SK-N-SH (cell line): ENCODE data around the gene XRN2. TPM values are rescaled to one million over a fixed set of nuclear protein-coding genes. Genes with fewer than 3 reads are reported as not detected.

Source experiments
- CTCF ChIA-PET: fragments of 300-600, 350-600 bp; formaldehyde crosslinking; extraction: SDS; loops from one replicate; lab custom pipeline; 2021; lab: Yijun Ruan, JAX
- POLR2A ChIA-PET: fragments of 350-600 bp; sonication (Branson Sonifier 250); formaldehyde crosslinking; extraction: SDS; loops from one replicate; lab custom pipeline; 2020; ENCODE audit warnings: antibody characterized with exemption, inconsistent platforms; lab: Yijun Ruan, JAX
- DNase-seq: peaks from one replicate; pipeline ENCODE4 v3.0.0; 2012
- H2AFZ ChIP-seq: fragments of 200-600 bp; sonication (generic); 2 replicates; pipeline ENCODE4 v1.8.1; 2016; ENCODE audit warnings: antibody characterized with exemption, mild to moderate bottlenecking, low read depth
- H3F3A ChIP-seq: fragments of 200-600 bp; sonication (generic); replicated peaks from 2 replicates; pipeline ENCODE3; 2016; ENCODE audit warnings: antibody characterized with exemption, mild to moderate bottlenecking; ENCODE audit not compliant: insufficient read depth
- H3K27ac ChIP-seq, 2 experiments: fragments of 200-500 bp in 1 of 2; fragments of 200-600 bp in 1 of 2; sonication (Bioruptor generic) in 1 of 2; sonication (generic), shearing (Covaris generic) in 1 of 2; 2 replicates each; pipeline versions ENCODE4 v1.5.1 to v1.6.1; 2014 to 2016; ENCODE audit warnings: low read depth in 2 of 2, inconsistent platforms in 1 of 2, low read length in 1 of 2, mild to moderate bottlenecking in 1 of 2, mixed read lengths in 1 of 2
- H3K27me3 ChIP-seq: fragments of 200-600 bp; sonication (generic), shearing (Covaris generic); 2 replicates; pipeline ENCODE4 v1.6.1; 2016; ENCODE audit warnings: mixed run types; ENCODE audit not compliant: insufficient read depth
- H3K36me3 ChIP-seq, 2 experiments: fragments of 200-500 bp in 1 of 2; fragments of 200-600 bp in 1 of 2; sonication (Bioruptor generic) in 1 of 2; sonication (generic) in 1 of 2; replicated peaks in 1 of 2; 2 replicates each; pipeline versions ENCODE3 to v1.5.1; 2014 to 2016; ENCODE audit warnings: low read length in 1 of 2, mild to moderate bottlenecking in 1 of 2; ENCODE audit not compliant: insufficient read depth in 2 of 2, control insufficient read depth in 1 of 2
- H3K4me1 ChIP-seq, 2 experiments: fragments of 200-500 bp in 1 of 2; fragments of 200-600 bp in 1 of 2; sonication (Bioruptor generic) in 1 of 2; sonication (generic), shearing (Covaris generic) in 1 of 2; 2 replicates each; pipeline versions ENCODE4 v1.5.1 to v1.6.1; 2014 to 2016; ENCODE audit warnings: low read depth in 1 of 2, low read length in 1 of 2, mixed run types in 1 of 2; ENCODE audit not compliant: insufficient read depth in 2 of 2, control insufficient read depth in 1 of 2
- H3K4me2 ChIP-seq: fragments of 200-600 bp; sonication (generic), shearing (Covaris generic); 2 replicates; pipeline ENCODE4 v1.6.1; 2017; ENCODE audit warnings: mixed run types
- H3K4me3 ChIP-seq, 2 experiments: fragments of 200-500 bp in 1 of 2; fragments of 200-600 bp in 1 of 2; sonication (Bioruptor generic) in 1 of 2; sonication (generic), shearing (Covaris generic) in 1 of 2; 2 replicates each; pipeline versions ENCODE4 v1.5.1 to v1.8.1; 2014 to 2016; ENCODE audit warnings: low read depth in 2 of 2, inconsistent platforms in 1 of 2, low read length in 1 of 2, mild to moderate bottlenecking in 1 of 2, mixed read lengths in 1 of 2, moderate library complexity in 1 of 2
- H3K79me2 ChIP-seq: fragments of 200-600 bp; sonication (generic); 2 replicates; pipeline ENCODE4 v1.8.1; 2017; ENCODE audit warnings: mild to moderate bottlenecking; ENCODE audit not compliant: insufficient read depth
- H3K9ac ChIP-seq: fragments of 200-600 bp; sonication (generic); 2 replicates; pipeline ENCODE4 v1.6.1; 2017; ENCODE audit warnings: mixed run types
- H3K9me2 ChIP-seq: fragments of 200-600 bp; sonication (generic); 2 replicates; pipeline ENCODE4 v1.6.1; 2017; ENCODE audit warnings: mixed run types
- H3K9me3 ChIP-seq: fragments of 200-600 bp; sonication (generic); 2 replicates; pipeline ENCODE4 v1.6.1; 2017; ENCODE audit warnings: mixed run types, mild to moderate bottlenecking, moderate library complexity
- H4K20me1 ChIP-seq: fragments of 200-600 bp; sonication (generic); 2 replicates; pipeline ENCODE4 v1.6.1; 2017; ENCODE audit warnings: mild to moderate bottlenecking, mixed run types; ENCODE audit not compliant: insufficient read depth
- ELF1 ChIP-seq: IDR thresholded peaks from 2 replicates; pipeline ENCODE4 v1.4.0; 2012
- EP300 ChIP-seq, 2 experiments: IDR thresholded peaks; 2 replicates each; pipeline versions ENCODE4 v1.4.0 to v1.6.1; 2012; ENCODE audit warnings: borderline replicate concordance in 1 of 2, low read depth in 1 of 2, low read length in 1 of 2
- EZH2phosphoT487 ChIP-seq: fragments of 200-600 bp; sonication (generic); IDR thresholded peaks from 2 replicates; pipeline ENCODE4 v1.6.1; 2017; ENCODE audit warnings: low read depth, mixed run types, mild to moderate bottlenecking, antibody characterized with exemption, moderate library complexity, borderline replicate concordance
- FOSL2 ChIP-seq: IDR thresholded peaks from 2 replicates; pipeline ENCODE4 v1.4.0; 2012; ENCODE audit warnings: low read depth, mild to moderate bottlenecking, moderate library complexity, borderline replicate concordance
- FOXJ3 ChIP-seq: sonication (generic); formaldehyde crosslinking; IDR thresholded peaks from 2 replicates; pipeline ENCODE4 v1.5.1; 2020; ENCODE audit warnings: mild to moderate bottlenecking, missing genetic modification reagents
- GABPA ChIP-seq: IDR thresholded peaks from 2 replicates; pipeline ENCODE4 v1.4.0; 2012; ENCODE audit warnings: low read depth, mild to moderate bottlenecking
- GATA2 ChIP-seq: sonication (generic); formaldehyde crosslinking; IDR thresholded peaks from 2 replicates; pipeline ENCODE4 v1.5.0; 2020; ENCODE audit warnings: mild to moderate bottlenecking, missing genetic modification reagents
- JUND ChIP-seq: IDR thresholded peaks from 2 replicates; pipeline ENCODE4 v1.4.0; 2012
- MEF2A ChIP-seq: IDR thresholded peaks from 2 replicates; pipeline ENCODE4 v1.4.0; 2012; ENCODE audit warnings: low read depth, borderline replicate concordance
- MXI1 ChIP-seq: IDR thresholded peaks from 2 replicates; pipeline ENCODE4 v1.6.1; 2012; ENCODE audit warnings: mild to moderate bottlenecking, low read depth, low read length, improper control_type of control experiment
- POLR2AphosphoS5 ChIP-seq: IDR thresholded peaks from 2 replicates; pipeline ENCODE4 v1.6.1; 2012; ENCODE audit warnings: low read depth, low read length
- REST ChIP-seq: IDR thresholded peaks from 2 replicates; pipeline ENCODE4 v1.6.1; 2012; ENCODE audit warnings: mild to moderate bottlenecking, low read depth, low read length, moderate library complexity
- RXRA ChIP-seq: IDR thresholded peaks from 2 replicates; pipeline ENCODE4 v1.4.0; 2012; ENCODE audit warnings: low read depth, mild to moderate bottlenecking, borderline replicate concordance
- SIN3A ChIP-seq: IDR thresholded peaks from 2 replicates; pipeline ENCODE4 v1.6.1; 2012; ENCODE audit warnings: low read depth, mild to moderate bottlenecking, low read length, moderate library complexity, borderline replicate concordance
- TCF12 ChIP-seq: IDR thresholded peaks from 2 replicates; pipeline ENCODE4 v1.4.0; 2012
- USF2 ChIP-seq: fragments of 150-350 bp; IDR thresholded peaks from 2 replicates; pipeline ENCODE4 v1.6.1; 2017; ENCODE audit warnings: antibody characterized with exemption, low read length, low read depth, borderline replicate concordance
- YY1 ChIP-seq: IDR thresholded peaks from 2 replicates; pipeline ENCODE4 v1.4.0; 2012; ENCODE audit warnings: low read depth, mild to moderate bottlenecking
- whole genome bisulfite sequencing: methylation state at CpG from one replicate; pipeline ENCODE4 v1.1.6; 2017; ENCODE audit warnings: low lambda C conversion rate; 5-methylcytosine and 5-hydroxymethylcytosine counted together
- polyA plus RNA-seq, 3 experiments: library from polyadenylated mRNA; depleted of rRNA; stranded (reverse); fragments of >200 nt; gene quantifications; 2 replicates each; pipeline ENCODE4 v1.2.3, GENCODE V29; 2012
- TF ChIP-seq, protein P1 (sequence below): IDR thresholded peaks from 2 replicates; pipeline ENCODE4; 2012

Gene XRN2
- polyA plus RNA-seq, 1 of the 3 experiments (the other 2 are of a cell fraction): 44.5 TPM

DNA sequence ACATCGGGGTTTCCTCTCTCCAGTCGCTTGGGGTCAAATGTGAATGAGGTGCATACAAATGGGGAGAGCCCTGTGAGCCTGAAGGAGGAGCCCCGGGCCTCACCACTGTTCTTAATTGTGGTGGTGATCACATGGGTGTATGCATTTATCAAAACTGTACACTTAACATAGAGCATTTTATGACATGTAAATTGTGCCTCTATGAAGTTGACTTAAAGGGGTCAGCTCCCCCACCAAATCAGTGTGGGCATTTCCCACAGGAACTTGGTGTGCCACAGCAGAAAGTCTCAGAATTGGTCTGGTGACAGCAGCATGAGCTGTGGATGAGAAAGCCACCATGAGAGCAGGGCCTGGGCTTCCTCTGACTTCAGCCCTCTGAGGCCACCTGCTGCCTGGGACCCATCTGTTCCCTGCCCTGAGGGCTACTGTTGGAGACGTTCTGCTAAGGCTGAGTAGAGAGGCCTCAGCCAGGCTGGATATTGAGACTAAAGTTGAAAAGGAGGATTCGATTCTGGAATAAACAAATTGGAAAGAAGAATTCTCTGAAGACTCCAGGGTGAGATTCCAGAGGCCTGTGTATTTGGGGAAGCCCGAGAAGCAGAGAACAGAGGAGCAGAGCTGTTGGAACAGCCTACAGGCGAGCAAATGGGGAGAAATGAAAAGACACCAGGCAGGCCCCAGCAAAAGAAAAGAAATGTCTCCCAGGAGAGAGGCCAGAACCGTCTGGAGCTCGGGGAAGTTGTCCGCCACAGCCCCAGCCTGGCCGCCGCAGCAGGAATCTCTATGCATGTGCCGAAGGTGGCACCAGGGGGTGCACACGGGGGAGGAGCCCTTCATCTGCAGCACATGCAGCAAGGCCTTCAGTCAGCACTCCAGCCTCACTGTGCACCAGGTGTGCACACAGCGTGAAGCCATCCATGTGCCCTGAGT lies 37.6 kb upstream of the XRN2 start (continued):
- no peak for TF ChIP-seq FOSL2
- no peak for TF ChIP-seq USF2
- TF ChIP-seq TCF12: no peak

GRCh38 chr20:21266191-21266536 lies 37.0 kb upstream of the XRN2 start:
- no peak overlapping the region for H3K27ac ChIP-seq
- H3K36me3 ChIP-seq: no peaks in the 10 kb centered on the region
- no peak for TF ChIP-seq EZH2phosphoT487
- TF ChIP-seq, protein P1, sequence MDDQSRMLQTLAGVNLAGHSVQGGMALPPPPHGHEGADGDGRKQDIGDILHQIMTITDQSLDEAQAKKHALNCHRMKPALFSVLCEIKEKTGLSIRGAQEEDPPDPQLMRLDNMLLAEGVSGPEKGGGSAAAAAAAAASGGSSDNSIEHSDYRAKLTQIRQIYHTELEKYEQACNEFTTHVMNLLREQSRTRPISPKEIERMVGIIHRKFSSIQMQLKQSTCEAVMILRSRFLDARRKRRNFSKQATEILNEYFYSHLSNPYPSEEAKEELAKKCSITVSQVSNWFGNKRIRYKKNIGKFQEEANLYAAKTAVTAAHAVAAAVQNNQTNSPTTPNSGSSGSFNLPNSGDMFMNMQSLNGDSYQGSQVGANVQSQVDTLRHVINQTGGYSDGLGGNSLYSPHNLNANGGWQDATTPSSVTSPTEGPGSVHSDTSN: no peak
- TF ChIP-seq GABPA: no peak
- no peak for TF ChIP-seq FOXJ3 (CRISPR knock-in tag)
- TF ChIP-seq MXI1: no peak
- TF ChIP-seq FOSL2: no peak
- no peak for TF ChIP-seq SIN3A
- no peaks in the 10 kb centered on the region for H3F3A ChIP-seq
- H3K4me1 ChIP-seq: no peaks in the 10 kb centered on the region
- no peaks in the 10 kb centered on the region for H4K20me1 ChIP-seq
- POLR2A ChIA-PET: no interaction called here
- no peaks in the 10 kb centered on the region for H3K79me2 ChIP-seq
- no peak overlapping the region for H3K4me3 ChIP-seq
- DNase-seq: no peak
- H3K9ac ChIP-seq: no peak overlapping the region
- peaks cover 23% of the 10 kb centered on the region for H3K27me3 ChIP-seq
- H3K9me2 ChIP-seq: no peaks in the 10 kb centered on the region
- 32% methylated on average over 4 of the region's 5 CpGs for WGBS
- CTCF ChIA-PET: interaction anchor here (1.1 to 2.0 kb wide), 2 partner anchors 10 to 30 kb away, joined by 3 to 11 read pairs; no protein-coding TSS in a partner anchor
- no peak overlapping the region for H3K4me2 ChIP-seq
- no peaks in the 10 kb centered on the region for H3K9me3 ChIP-seq
- no peak overlapping the region for H2AFZ ChIP-seq

DNA sequence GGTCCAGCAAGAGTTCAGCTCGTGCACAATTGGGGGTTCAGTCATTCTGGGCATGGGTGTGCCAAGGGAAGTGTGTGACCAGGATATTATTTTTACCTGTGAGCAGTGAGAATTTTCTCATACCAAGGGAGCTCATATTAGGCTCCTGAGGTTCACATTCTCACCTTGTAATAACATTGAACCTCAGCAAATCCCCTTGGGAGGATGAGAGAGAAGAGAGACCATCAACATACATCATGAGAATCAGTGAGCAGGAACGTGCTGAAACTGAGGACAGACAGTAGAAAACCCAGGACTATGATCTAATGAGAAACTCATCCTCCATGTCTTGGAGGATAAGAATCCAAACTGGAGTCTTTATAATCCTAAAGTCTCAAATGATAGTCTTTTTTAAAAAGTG lies 33.4 kb upstream of the XRN2 start:
- H3K79me2 ChIP-seq: no peaks in the 10 kb centered on the region
- DNase-seq: no peak
- H4K20me1 ChIP-seq: no peaks in the 10 kb centered on the region
- H3K4me1 ChIP-seq: no peaks in the 10 kb centered on the region; a peak in 1 of 4 replicates
- H3F3A ChIP-seq: no peaks in the 10 kb centered on the region
- H3K36me3 ChIP-seq: no peaks in the 10 kb centered on the region
- H3K9me2 ChIP-seq: no peaks in the 10 kb centered on the region
- no peak overlapping the region for H3K9ac ChIP-seq
- 7% methylated on average over 2 of the region's 2 CpGs for WGBS
- no peak overlapping the region for H3K27ac ChIP-seq
- peaks cover 23% of the 10 kb centered on the region for H3K27me3 ChIP-seq
- H2AFZ ChIP-seq: no peak overlapping the region
- no peaks in the 10 kb centered on the region for H3K9me3 ChIP-seq
- ChIA-PET CTCF (interaction anchor here (2.1 kb wide), 1 partner anchor 34 kb away, joined by 6 read pairs; no protein-coding TSS in a partner anchor), POLR2A (no interaction called here)
- no peak overlapping the region for H3K4me2 ChIP-seq
- no peak overlapping the region for H3K4me3 ChIP-seq
- TF ChIP-seq GATA2 (CRISPR knock-in tag): no peak
- no peak for TF ChIP-seq ELF1
- TF ChIP-seq YY1: no peak
- TF ChIP-seq JUND: no peak
- TF ChIP-seq REST: no peak
- no peak for TF ChIP-seq RXRA
- no peak for TF ChIP-seq FOSL2
- TF ChIP-seq EP300 (IDR thresholded peaks at IDR 0.05; ENCODE audit: borderline replicate concordance in 1 of 2, low read depth in 1 of 2, low read length in 1 of 2): no peak
- TF ChIP-seq MEF2A: no peak
- TF ChIP-seq USF2: no peak
- TF ChIP-seq EZH2phosphoT487: no peak
- TF ChIP-seq POLR2AphosphoS5: no peak
